DOHH2 (cell line): Measurements from ENCODE around the gene PELI2.

Experiments
- H3F3A ChIP-seq: fragments of 200-600 bp; sonication (generic), shearing (Covaris generic); 2 replicates; pipeline ENCODE4 v1.6.0; 2016; ENCODE audit warnings: antibody characterized with exemption, mild to moderate bottlenecking; ENCODE audit not compliant: control insufficient read depth, insufficient read depth
- H3K27ac ChIP-seq: fragments of 200-600 bp; sonication (generic); 2 replicates; pipeline ENCODE4 v1.5.1; 2014; ENCODE audit warnings: low read depth, mild to moderate bottlenecking, low read length, moderate library complexity
- H3K27me3 ChIP-seq: fragments of 200-600 bp; sonication (generic); 2 replicates; pipeline ENCODE4 v1.6.1; 2014; ENCODE audit warnings: mild to moderate bottlenecking, low read length, mixed read lengths; ENCODE audit not compliant: control insufficient read depth
- H3K36me3 ChIP-seq: fragments of 200-600 bp; sonication (generic); 2 replicates; pipeline ENCODE4 v1.6.1; 2014; ENCODE audit warnings: mild to moderate bottlenecking, low read length, moderate library complexity, mixed read lengths; ENCODE audit not compliant: control insufficient read depth
- H3K4me1 ChIP-seq: fragments of 200-600 bp; sonication (generic); 2 replicates; pipeline ENCODE4 v1.6.1; 2014; ENCODE audit warnings: mild to moderate bottlenecking, low read length, mixed read lengths; ENCODE audit not compliant: control insufficient read depth
- H3K4me2 ChIP-seq: fragments of 200-600 bp; sonication (generic); 2 replicates; pipeline ENCODE4 v1.6.0; 2014; ENCODE audit warnings: mild to moderate bottlenecking, low read length, moderate library complexity
- H3K4me3 ChIP-seq: fragments of 200-600 bp; sonication (generic); 2 replicates; pipeline ENCODE4 v1.5.1; 2014; ENCODE audit warnings: mild to moderate bottlenecking, low read length, mixed read lengths
- H3K79me2 ChIP-seq: fragments of 200-600 bp; sonication (generic); 2 replicates; pipeline ENCODE4 v1.6.1; 2014; ENCODE audit warnings: mild to moderate bottlenecking, low read length, mixed read lengths; ENCODE audit not compliant: control insufficient read depth
- H3K9me2 ChIP-seq: fragments of 200-600 bp; sonication (generic); replicated peaks from 2 replicates; pipeline ENCODE4 v1.6.1; 2014; ENCODE audit warnings: mild to moderate bottlenecking, low read length, mixed read lengths; ENCODE audit not compliant: control insufficient read depth
- H3K9me3 ChIP-seq: fragments of 200-600 bp; sonication (generic); 2 replicates; pipeline ENCODE4 v1.6.1; 2014; ENCODE audit warnings: antibody characterized with exemption, low read length, mixed read lengths; ENCODE audit not compliant: control insufficient read depth, insufficient read depth
- H4K20me1 ChIP-seq: fragments of 200-600 bp; sonication (generic); 2 replicates; pipeline ENCODE4 v1.6.0; 2014; ENCODE audit warnings: low read depth, mild to moderate bottlenecking, antibody characterized with exemption, low read length, moderate library complexity; ENCODE audit not compliant: control insufficient read depth, insufficient read depth
- EZH2phosphoT487 ChIP-seq: fragments of 200-600 bp; sonication (generic); IDR thresholded peaks from 2 replicates; pipeline ENCODE4 v1.6.1; 2017; ENCODE audit warnings: borderline replicate concordance, mild to moderate bottlenecking, antibody characterized with exemption, low read length, moderate library complexity, mixed read lengths
- TF ChIP-seq, protein P1 (sequence below): fragments of 200-600 bp; sonication (generic); IDR thresholded peaks from one replicate; pipeline ENCODE4 v1.5.1; 2014; ENCODE audit warnings: antibody characterized with exemption, mild to moderate bottlenecking, low read depth, low read length; ENCODE audit not compliant: poor library complexity, severe bottlenecking

PELI2 gene

GRCh38 chr14:56271970-56272369, 153.8 kb downstream of the PELI2 start:
- Histone ChIP-seq H3K36me3 (no peaks in the 10 kb centered on the region), H3K27me3 (no peaks in the 10 kb centered on the region), H3K4me1 (no peaks in the 10 kb centered on the region), H3F3A (no peaks in the 10 kb centered on the region), H3K4me2 (no peak overlapping the region), H3K27ac (no peak overlapping the region), H3K9me3 (no peaks in the 10 kb centered on the region), H3K4me3 (no peak overlapping the region), H3K9me2 (no peaks in the 10 kb centered on the region), H4K20me1 (no peaks in the 10 kb centered on the region), H3K79me2 (no peaks in the 10 kb centered on the region)
- no peak for TF ChIP-seq EZH2phosphoT487
- TF ChIP-seq, protein P1, sequence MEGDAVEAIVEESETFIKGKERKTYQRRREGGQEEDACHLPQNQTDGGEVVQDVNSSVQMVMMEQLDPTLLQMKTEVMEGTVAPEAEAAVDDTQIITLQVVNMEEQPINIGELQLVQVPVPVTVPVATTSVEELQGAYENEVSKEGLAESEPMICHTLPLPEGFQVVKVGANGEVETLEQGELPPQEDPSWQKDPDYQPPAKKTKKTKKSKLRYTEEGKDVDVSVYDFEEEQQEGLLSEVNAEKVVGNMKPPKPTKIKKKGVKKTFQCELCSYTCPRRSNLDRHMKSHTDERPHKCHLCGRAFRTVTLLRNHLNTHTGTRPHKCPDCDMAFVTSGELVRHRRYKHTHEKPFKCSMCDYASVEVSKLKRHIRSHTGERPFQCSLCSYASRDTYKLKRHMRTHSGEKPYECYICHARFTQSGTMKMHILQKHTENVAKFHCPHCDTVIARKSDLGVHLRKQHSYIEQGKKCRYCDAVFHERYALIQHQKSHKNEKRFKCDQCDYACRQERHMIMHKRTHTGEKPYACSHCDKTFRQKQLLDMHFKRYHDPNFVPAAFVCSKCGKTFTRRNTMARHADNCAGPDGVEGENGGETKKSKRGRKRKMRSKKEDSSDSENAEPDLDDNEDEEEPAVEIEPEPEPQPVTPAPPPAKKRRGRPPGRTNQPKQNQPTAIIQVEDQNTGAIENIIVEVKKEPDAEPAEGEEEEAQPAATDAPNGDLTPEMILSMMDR, result no peak

DNA sequence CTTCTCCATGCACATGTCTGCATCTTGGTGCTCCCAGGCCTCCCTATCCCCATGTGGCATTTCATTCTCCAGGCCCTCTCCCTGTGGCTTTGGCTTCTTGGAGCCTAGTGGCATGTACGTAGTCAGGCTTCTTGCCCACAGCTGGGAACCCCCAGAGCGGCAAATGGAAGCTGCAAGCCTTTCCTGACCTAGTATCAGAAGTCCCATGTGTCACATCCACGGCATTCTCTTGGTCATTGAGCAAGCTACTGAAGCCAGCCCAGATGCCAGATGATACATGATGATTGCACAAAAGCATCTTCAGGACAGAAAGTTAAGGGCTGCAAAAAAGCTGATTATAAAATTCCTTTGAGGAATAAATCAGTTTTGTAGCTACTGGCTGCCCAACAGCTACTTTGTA, 154.9 kb downstream of the PELI2 start:
- no peaks in the 10 kb centered on the region for H3K4me1 ChIP-seq
- H3K27me3 ChIP-seq, result no peaks in the 10 kb centered on the region
- no peak overlapping the region for H3K4me2 ChIP-seq
- H3F3A ChIP-seq, result no peaks in the 10 kb centered on the region
- H3K27ac ChIP-seq, result no peak overlapping the region
- no peaks in the 10 kb centered on the region for H3K36me3 ChIP-seq
- H3K4me3 ChIP-seq, result no peak overlapping the region
- no peaks in the 10 kb centered on the region for H3K79me2 ChIP-seq
- H3K9me2 ChIP-seq, result no peaks in the 10 kb centered on the region
- H3K9me3 ChIP-seq, result no peaks in the 10 kb centered on the region
- TF ChIP-seq EZH2phosphoT487, result no peak
- no peaks in the 10 kb centered on the region for H4K20me1 ChIP-seq

- H3K4me2 ChIP-seq, result no peak overlapping the region
- no peaks in the 10 kb centered on the region for H3F3A ChIP-seq
- no peaks in the 10 kb centered on the region for H3K27me3 ChIP-seq
- no peak overlapping the region for H3K4me3 ChIP-seq
- no peaks in the 10 kb centered on the region for H3K4me1 ChIP-seq
- no peak for TF ChIP-seq EZH2phosphoT487
- TF ChIP-seq, protein P1, result no peak
- H3K36me3 ChIP-seq, result no peaks in the 10 kb centered on the region
- H3K9me3 ChIP-seq, result no peaks in the 10 kb centered on the region
- no peaks in the 10 kb centered on the region for H4K20me1 ChIP-seq
- no peak overlapping the region for H3K27ac ChIP-seq
- H3K9me2 ChIP-seq, result no peaks in the 10 kb centered on the region
- no peaks in the 10 kb centered on the region for H3K79me2 ChIP-seq
These were observed 155.7 kb downstream of the PELI2 start for GRCh38 chr14:56273951-56274350.

GRCh38 chr14:56274556-56274955, 156.3 kb downstream of the PELI2 start:
- Histone ChIP-seq H3K4me1 (no peaks in the 10 kb centered on the region), H3K79me2 (no peaks in the 10 kb centered on the region), H3K9me3 (no peaks in the 10 kb centered on the region), H3K4me2 (no peak overlapping the region), H3F3A (no peaks in the 10 kb centered on the region), H4K20me1 (no peaks in the 10 kb centered on the region), H3K9me2 (no peaks in the 10 kb centered on the region), H3K36me3 (no peaks in the 10 kb centered on the region), H3K4me3 (no peak overlapping the region), H3K27ac (no peak overlapping the region), H3K27me3 (no peaks in the 10 kb centered on the region)
- TF ChIP-seq EZH2phosphoT487, result no peak
- TF ChIP-seq, protein P1, result no peak
